SIG-M5 treated with dmso at 0.1 percent for 504 hours (cell line): Measurements from ENCODE around the gene NR3C2.

ENCODE experiments used
- DNase-seq: peaks from one replicate; lab custom pipeline; 2025; ENCODE audit not compliant: unreplicated experiment; lab: John Stamatoyannopoulos, UW

The NR3C2 gene

GRCh38 chr4:148312956-148313490 lies 129.2 kb downstream of the NR3C2 start:
- DNase-seq: no peak

GRCh38 chr4:148311526-148311925 lies 130.7 kb downstream of the NR3C2 start:
- DNase-seq: no peak

GRCh38 chr4:148310756-148311155 lies 131.5 kb downstream of the NR3C2 start:
- DNase-seq: no peak

DNA sequence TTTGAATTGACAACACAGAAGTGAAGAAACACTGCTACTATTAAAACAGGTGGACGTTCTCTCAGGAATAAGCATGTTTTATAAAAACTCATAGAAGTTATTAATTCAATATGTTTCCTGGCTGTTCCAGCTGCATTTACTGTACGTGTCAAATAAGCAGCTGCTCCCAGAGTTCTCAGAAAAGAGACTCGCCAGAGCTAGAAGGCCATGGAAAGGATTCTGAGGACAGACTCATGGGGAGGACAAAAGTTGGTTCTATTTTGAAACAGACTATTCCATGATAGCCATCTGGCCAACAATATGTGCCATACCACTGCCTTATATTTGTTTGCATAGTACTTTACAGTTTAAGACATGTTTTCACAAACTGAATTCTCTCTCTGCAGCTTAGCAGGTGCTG lies 136.5 kb downstream of the NR3C2 start:
- no peak for DNase-seq

GRCh38 chr4:148302416-148302815 lies 139.8 kb downstream of the NR3C2 start:
- no peak for DNase-seq

DNA sequence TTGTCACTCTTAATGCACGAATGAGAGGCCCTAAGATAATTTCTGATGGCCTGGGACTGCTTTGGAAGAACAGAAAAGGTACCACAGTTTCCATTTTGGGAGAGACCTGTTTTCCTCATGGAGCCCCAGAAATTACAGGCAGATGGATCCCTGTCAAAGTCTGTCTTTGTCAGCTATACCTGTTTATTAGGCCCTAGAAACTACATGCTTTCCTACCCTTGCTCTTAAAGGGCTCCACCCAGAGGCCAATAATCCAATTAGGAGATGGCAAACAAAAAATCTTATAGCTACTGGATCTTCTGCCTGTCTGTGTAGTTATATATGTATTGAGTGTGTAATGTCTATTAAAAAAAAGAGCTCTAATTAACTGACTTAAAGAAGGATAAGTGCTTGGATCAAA lies 141.3 kb downstream of the NR3C2 start:
- DNase-seq: no peak

DNA sequence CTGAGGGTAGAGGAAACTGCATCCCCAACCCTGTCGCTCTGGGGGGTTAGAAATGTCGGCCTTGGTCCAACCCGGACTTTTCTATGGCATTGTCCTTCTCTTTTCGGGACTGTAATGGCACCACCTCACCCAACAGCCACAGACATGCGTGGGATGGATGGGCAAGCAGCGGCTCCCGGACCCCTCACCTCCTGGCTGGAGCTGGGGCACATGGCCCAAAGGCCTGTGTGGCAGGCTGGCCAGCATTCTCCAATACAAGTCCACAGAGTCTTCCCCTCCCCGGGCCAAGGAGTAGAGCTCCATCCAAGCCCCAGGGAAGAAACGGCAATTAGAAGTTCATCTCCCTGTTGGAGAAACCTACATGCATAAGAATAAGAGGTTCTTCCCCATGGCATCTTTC lies 142.9 kb downstream of the NR3C2 start:
- DNase-seq: no peak

DNA sequence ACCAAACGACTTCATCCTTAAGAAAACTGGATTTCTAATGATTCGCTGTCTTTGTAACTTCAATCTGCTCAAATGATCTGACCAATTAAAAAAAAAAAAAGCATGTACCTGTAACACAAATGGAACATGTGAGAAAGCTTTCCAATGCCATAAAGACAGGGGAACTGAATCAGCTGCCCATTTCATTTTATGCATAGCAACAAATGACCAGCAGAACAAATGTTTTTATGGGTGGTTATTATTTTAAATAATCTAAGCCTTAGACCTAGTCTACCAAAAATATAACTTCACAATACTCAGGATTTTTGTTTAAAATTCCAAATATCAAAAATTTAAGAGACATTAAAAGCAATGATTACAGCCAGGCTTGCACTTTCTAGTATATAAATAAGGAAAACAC lies 145.7 kb downstream of the NR3C2 start:
- no peak for DNase-seq

GRCh38 chr4:148295642-148296041 lies 146.6 kb downstream of the NR3C2 start:
- no peak for DNase-seq

GRCh38 chr4:148293571-148293970 lies 148.6 kb downstream of the NR3C2 start:
- no peak for DNase-seq

DNA sequence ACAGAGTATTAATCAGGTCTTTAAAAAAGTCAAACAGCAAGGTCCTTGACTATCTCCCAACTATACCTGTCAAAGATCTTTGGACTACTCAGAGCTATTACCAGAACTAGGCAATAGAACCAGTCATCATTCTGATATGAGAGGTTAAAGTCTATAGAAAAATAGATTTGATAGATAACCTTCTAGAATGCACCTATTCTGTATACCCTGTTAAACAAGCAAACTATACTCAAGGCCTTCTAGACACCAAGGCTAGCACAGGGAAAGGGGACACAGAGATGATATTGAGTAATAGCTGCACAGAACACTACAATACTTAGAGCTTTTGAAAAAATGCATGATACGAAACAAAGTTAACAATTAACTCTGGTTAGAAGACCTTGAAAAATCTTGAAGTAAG lies 149.5 kb downstream of the NR3C2 start:
- DNase-seq: no peak

DNA sequence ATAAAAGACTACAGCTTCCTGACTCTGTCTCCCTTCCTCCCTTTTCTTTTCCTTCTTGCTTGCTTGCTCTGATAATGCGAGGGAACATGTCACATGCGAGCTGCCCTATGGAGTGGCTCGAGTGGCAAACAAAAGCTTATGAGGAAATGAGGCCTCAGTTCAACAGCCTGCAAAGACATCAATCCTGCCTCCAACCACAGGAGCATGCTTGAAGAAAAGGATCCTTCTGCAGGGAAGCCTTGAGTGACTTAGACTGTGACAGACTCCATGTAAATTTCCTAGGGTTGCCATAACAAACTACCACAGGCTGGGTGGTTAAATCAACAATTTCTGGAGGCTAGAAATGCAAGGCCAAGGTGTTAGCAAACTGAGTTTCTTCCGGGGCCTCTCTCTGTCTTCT lies 152.5 kb downstream of the NR3C2 start:
- no peak for DNase-seq

- DNase-seq: no peak
These were observed 153.8 kb downstream of the NR3C2 start for GRCh38 chr4:148288448-148288847.

DNA sequence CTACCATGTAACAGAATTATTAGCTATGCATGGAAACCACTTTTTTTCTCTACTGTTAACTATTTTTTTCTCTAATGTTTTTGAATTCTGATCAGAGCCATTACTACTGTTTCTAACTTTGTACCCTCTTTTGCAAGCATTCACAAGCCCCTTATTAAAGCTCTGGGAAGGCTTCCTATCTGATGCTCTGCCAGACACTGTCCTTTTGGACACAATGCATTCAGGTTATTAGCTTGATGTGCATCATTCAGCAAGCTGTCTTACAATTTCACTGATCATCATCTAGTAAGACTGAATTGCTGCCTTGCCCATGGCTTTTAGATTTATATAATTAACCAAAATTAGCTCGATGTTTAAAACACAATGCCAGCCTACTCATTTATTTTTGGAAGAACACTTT lies 155.1 kb downstream of the NR3C2 start:
- DNase-seq: no peak

- DNase-seq: no peak
These were observed 156.2 kb downstream of the NR3C2 start for GRCh38 chr4:148286012-148286411.

DNA sequence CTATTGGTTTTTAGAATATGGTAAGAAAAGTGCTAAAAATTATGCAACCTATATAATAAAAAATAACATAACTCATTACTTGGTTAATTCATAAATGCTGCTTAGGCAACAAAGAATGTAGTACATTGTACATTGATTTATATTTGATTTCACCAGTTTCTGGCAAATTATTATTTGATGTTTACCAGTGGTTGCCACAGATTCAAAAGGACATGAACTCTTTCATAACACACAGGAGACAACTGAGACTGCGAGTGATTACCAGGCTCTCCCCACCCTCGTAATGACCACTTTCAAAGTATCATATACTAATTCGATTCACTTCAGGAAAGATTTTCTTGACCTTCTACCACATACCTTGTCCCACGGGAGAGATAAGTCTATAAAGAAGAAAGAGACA lies 158.5 kb downstream of the NR3C2 start:
- no peak for DNase-seq

- no peak for DNase-seq
These were observed 163.9 kb downstream of the NR3C2 start for GRCh38 chr4:148278310-148278709.

DNA sequence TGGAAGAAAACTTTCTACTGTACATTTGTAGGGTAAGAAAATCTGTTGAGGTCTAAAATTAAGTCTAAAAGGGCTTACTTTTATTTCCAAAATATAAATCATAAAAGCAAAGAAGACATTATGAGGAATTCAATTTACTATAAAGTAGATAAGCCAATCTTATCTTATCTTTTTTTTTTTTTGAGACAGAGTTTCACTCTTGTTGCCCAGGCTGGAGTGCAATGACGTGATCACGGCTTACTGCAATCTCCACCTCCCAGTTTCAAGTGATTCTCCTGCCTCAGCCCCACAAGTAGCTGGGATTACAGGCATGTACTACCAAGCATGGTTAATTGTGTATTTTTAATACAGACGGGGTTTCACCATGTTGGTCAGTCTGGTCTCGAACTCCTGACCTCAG lies 166.9 kb downstream of the NR3C2 start:
- no peak for DNase-seq

GRCh38 chr4:148273501-148273986 lies 168.7 kb downstream of the NR3C2 start:
- no peak for DNase-seq

GRCh38 chr4:148271166-148271565 lies 171.0 kb downstream of the NR3C2 start:
- no peak for DNase-seq

DNA sequence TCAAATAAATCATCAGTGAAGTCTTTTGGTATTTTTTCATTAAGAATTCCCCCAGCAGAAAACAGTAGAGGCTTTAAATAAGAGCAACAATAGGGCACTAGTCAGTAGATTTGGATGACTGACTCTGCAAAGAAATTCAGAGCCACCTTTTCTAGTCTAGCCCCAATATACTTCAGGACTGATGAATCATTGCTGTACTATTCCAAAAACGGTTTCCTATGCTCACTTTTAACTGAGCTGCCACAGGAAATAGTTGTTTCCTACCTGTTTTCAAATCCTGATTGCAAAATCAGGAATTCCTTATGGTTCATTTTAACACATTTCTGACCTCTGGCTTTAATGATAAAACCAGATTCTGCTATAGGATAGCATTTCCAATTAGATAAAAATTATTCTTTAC lies 171.6 kb downstream of the NR3C2 start:
- DNase-seq: no peak

DNA sequence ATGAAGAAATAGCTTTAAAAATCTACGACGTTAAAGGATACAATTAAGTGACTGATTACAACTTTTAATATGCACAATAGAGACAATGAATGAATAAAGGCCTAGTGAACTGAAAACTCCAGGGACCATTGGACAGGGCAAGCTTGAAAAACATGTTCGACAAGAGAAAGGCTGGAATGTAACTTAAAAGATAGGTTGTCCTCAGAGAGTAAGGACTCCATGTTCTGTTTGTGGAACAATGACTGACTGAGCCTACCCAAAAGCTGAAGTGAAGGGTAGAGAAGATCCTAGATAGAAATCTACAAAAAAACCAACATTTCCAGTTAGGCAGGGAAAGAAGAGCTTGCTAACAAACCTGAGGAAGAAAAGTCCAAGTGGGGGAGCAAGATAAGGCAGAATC lies 173.4 kb downstream of the NR3C2 start:
- no peak for DNase-seq

GRCh38 chr4:148266921-148267320 lies 175.3 kb downstream of the NR3C2 start:
- DNase-seq: no peak

- DNase-seq: no peak
These were observed 176.0 kb downstream of the NR3C2 start for GRCh38 chr4:148266240-148266639.
